CD4-positive, alpha-beta memory T cell (primary cell): ENCODE data around the gene SCOC. TPM values are rescaled to one million over a fixed set of nuclear protein-coding genes. Genes with fewer than 3 reads are reported as not detected.

Source experiments
- CTCF ChIA-PET: fragments of 350-600 bp; sonication (Branson Sonifier 250); formaldehyde crosslinking; loops from one replicate; lab custom pipeline; 2021; ENCODE audit warnings: inconsistent platforms; ENCODE audit not compliant: partially characterized antibody; lab: Charles Lee
- POLR2A ChIA-PET: fragments of 350-600 bp; sonication (Branson Sonifier 250); formaldehyde crosslinking; loops from one replicate; lab custom pipeline; 2021; ENCODE audit not compliant: partially characterized antibody; lab: Charles Lee
- DNase-seq, 5 donors: peaks; one replicate each; pipeline versions ENCODE4 v3.0.0 to v3.0.0-alpha.2; 2020 to 2022; ENCODE audit warnings: mixed read lengths in 1 of 5
- H3K27ac ChIP-seq: one replicate; pipeline ENCODE4 v1.7.0; 2013; ENCODE audit warnings: low read depth, low read length
- H3K27me3 ChIP-seq: 2 replicates; pipeline ENCODE4 v1.7.0; 2013; ENCODE audit warnings: mild to moderate bottlenecking, low read length, moderate library complexity; ENCODE audit not compliant: insufficient read depth
- H3K36me3 ChIP-seq: 2 replicates; pipeline ENCODE4 v1.7.0; 2013; ENCODE audit warnings: mild to moderate bottlenecking, low read length, moderate library complexity; ENCODE audit not compliant: insufficient read depth
- H3K4me1 ChIP-seq: 2 replicates; pipeline ENCODE4 v1.7.0; 2013; ENCODE audit warnings: mild to moderate bottlenecking, low read length, moderate library complexity; ENCODE audit not compliant: insufficient read depth
- H3K4me3 ChIP-seq, 2 donors: one replicate each; pipeline ENCODE4 v1.7.0; 2013; ENCODE audit warnings: low read length in 2 of 2, mild to moderate bottlenecking in 1 of 2
- H3K9me3 ChIP-seq, 2 donors: one replicate each; pipeline ENCODE4 v1.7.0; 2013; ENCODE audit warnings: low read length in 2 of 2, control low read depth in 1 of 2; ENCODE audit not compliant: control insufficient read depth in 1 of 2
- H3K27ac Mint-ChIP-seq, 7 donors: one replicate each; pipeline ENCODE4 v1.8.0; 2020 to 2021; ENCODE audit warnings: mixed read lengths in 7 of 7, mild to moderate bottlenecking in 6 of 7, inconsistent platforms in 3 of 7, moderate library complexity in 3 of 7
- H3K27me3 Mint-ChIP-seq, 2 donors: one replicate each; pipeline ENCODE4 v1.8.0; 2020 to 2021; ENCODE audit warnings: mixed read lengths in 2 of 2
- H3K36me3 Mint-ChIP-seq, 2 donors: one replicate each; pipeline ENCODE4 v1.8.0; 2020 to 2021; ENCODE audit warnings: mixed read lengths in 2 of 2, inconsistent platforms in 1 of 2, mild to moderate bottlenecking in 1 of 2
- H3K4me1 Mint-ChIP-seq, 4 donors: one replicate each; pipeline ENCODE4 v1.8.0; 2020 to 2021; ENCODE audit warnings: mixed read lengths in 4 of 4, mild to moderate bottlenecking in 1 of 4
- H3K4me3 Mint-ChIP-seq, 8 donors: one replicate each; pipeline ENCODE4 v1.8.0; 2020 to 2021; ENCODE audit warnings: mixed read lengths in 8 of 8, mild to moderate bottlenecking in 7 of 8, moderate library complexity in 6 of 8, inconsistent platforms in 3 of 8
- H3K9me3 Mint-ChIP-seq, 8 donors: one replicate each; pipeline ENCODE4 v1.8.0; 2020 to 2021; ENCODE audit warnings: mixed read lengths in 8 of 8, mild to moderate bottlenecking in 5 of 8, inconsistent platforms in 3 of 8, moderate library complexity in 1 of 8
- intact Hi-C: fragments of 100-400 bp; cut with micrococcal nuclease; formaldehyde crosslinking; loops from one replicate; pipeline ENCODE4 v1.15.1; 2023
- polyA plus RNA-seq, 2 donors: library from polyadenylated mRNA; unstranded; fragments of 300-500 nt; fragmentation: Illumina TruSeq; gene quantifications; one replicate each; pipeline ENCODE4 v1.2.3, GENCODE V29; 2021
- total RNA-seq, 2 experiments: library from RNA; stranded (reverse); gene quantifications; one replicate each; pipeline ENCODE4 v1.2.3, GENCODE V29; 2021

The SCOC gene
- total and polyA plus RNA-seq, 4 experiments from 2014 or later = 21.8 to 63.7 (median 27.0) TPM

- Histone ChIP-seq H3K27me3 (no peaks in the 10 kb centered on the region), H3K36me3 (no peaks in the 10 kb centered on the region), H3K9me3 (no peaks in the 10 kb centered on the region), H3K4me3 (no peak overlapping the region), H3K4me1 (no peaks in the 10 kb centered on the region), H3K27ac (no peak overlapping the region)
- Mint-ChIP-seq H3K4me3 (no peak overlapping the region), H3K27me3 (peaks cover 2 to 7% of the 10 kb centered on the region in 2 donors), H3K9me3 (no peaks in the 10 kb centered on the region), H3K4me1 (peaks cover 0 to 4% (median 4%) of the 10 kb centered on the region in 4 donors), H3K36me3 (no peaks in the 10 kb centered on the region), H3K27ac (no peak overlapping the region)
- DNase-seq = peak; percentile 65 to 77 (median 70)
- intact Hi-C loops = loop anchor here (1.0 to 10.0 kb wide), 5 partner anchors 14 to 625 kb away; partner anchors contain the start of gene SCOC
- ChIA-PET CTCF (interaction anchor here (0.6 to 8.6 kb wide), 51 partner anchors 9 to 625 kb away, joined by 3 to 119 read pairs (median 4); partner anchors contain the start of genes CLGN, ELMOD2 and SCOC), POLR2A (interaction anchor here (1.4 kb wide), 1 partner anchor 14 kb away, joined by 7 read pairs; the partner anchor contains the start of gene SCOC)
Observed at GRCh38 chr4:140359562-140360427, 13.7 kb upstream of the SCOC start.

DNA sequence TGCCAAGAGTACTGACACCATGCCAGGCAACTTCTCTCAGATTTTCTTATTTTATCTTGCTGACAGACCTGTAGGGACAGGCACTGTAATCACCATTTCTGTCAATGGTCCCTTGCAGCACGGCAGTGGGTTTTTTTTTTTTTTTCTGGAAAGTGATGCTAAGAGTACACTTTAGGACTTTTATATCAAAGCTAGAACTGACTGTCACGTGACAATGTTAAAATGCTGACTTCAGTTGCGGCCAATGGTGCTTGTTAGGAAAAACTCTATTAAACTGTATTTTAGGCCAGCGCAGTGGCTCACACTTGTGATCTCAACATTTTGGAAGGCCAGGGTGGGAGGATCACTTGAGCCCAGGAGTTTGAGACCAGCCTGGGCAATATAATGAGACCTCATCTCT is 12.3 kb upstream of the SCOC start:
- Mint-ChIP-seq H3K27ac (no peak overlapping the region), H3K27me3 (peaks cover 2 to 7% of the 10 kb centered on the region in 2 donors), H3K4me1 (peaks cover 0 to 4% (median 4%) of the 10 kb centered on the region in 4 donors), H3K4me3 (no peak overlapping the region), H3K36me3 (no peaks in the 10 kb centered on the region), H3K9me3 (no peaks in the 10 kb centered on the region)
- intact Hi-C loops = loop anchor here (2.0 to 10.0 kb wide), 2 partner anchors 490 to 626 kb away; no protein-coding TSS in a partner anchor
- Histone ChIP-seq H3K27me3 (no peaks in the 10 kb centered on the region), H3K36me3 (no peaks in the 10 kb centered on the region), H3K9me3 (no peaks in the 10 kb centered on the region), H3K4me1 (no peaks in the 10 kb centered on the region), H3K4me3 (no peak overlapping the region), H3K27ac (no peak overlapping the region)
- no peak for DNase-seq
- POLR2A ChIA-PET = interaction anchor here (1.4 kb wide), 1 partner anchor 12 kb away, joined by 7 read pairs; the partner anchor contains the start of gene SCOC
- CTCF ChIA-PET = interaction anchor here (0.9 to 8.6 kb wide), 10 partner anchors 9 to 248 kb away, joined by 3 to 119 read pairs (median 10); partner anchors contain the start of genes ELMOD2 and SCOC

- DNase-seq = no peak
- intact Hi-C loops = loop anchor here (10.0 kb wide), 1 partner anchor 628 kb away; no protein-coding TSS in a partner anchor
- no peaks in the 10 kb centered on the region for H3K36me3 Mint-ChIP-seq
- H3K9me3 ChIP-seq = no peaks in the 10 kb centered on the region
- H3K4me3 ChIP-seq = no peak overlapping the region
- H3K27me3 Mint-ChIP-seq = peaks cover 0 to 2% of the 10 kb centered on the region in 2 donors
- peaks cover 0 to 4% (median 4%) of the 10 kb centered on the region in 4 donors for H3K4me1 Mint-ChIP-seq
- POLR2A ChIA-PET = no interaction called here
- no peaks in the 10 kb centered on the region for H3K36me3 ChIP-seq
- H3K9me3 Mint-ChIP-seq = no peaks in the 10 kb centered on the region
- H3K27ac Mint-ChIP-seq = no peak overlapping the region
- no peak overlapping the region for H3K4me3 Mint-ChIP-seq
- H3K27me3 ChIP-seq = no peaks in the 10 kb centered on the region
- CTCF ChIA-PET = interaction anchor here (1.1 to 8.6 kb wide), 3 partner anchors 10 to 246 kb away, joined by 4 to 119 read pairs (median 6); partner anchors contain the start of gene SCOC
- no peak overlapping the region for H3K27ac ChIP-seq
- no peaks in the 10 kb centered on the region for H3K4me1 ChIP-seq
Observed at GRCh38 chr4:140363051-140363450, 10.4 kb upstream of the SCOC start.

DNA sequence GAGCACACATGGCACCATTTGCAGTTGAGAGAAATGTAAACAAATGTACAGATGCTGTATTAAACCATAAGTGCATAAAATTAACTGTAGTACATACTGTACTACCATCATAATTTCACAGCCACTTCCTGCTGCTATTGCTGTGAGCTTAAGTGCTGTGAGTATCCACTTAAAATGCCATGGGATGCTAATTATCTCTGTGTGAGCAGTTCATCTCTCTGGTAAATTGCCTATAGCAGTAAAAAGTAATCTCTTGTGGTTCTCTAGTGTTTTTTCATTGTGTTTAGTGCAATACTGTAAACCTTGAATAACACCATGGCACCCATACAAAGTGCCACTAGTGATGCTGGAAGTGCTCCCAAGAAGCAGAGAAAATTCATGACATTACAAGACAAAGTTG is 9.9 kb upstream of the SCOC start:
- no peaks in the 10 kb centered on the region for H3K4me1 ChIP-seq
- no peak for DNase-seq
- no peaks in the 10 kb centered on the region for H3K9me3 Mint-ChIP-seq
- intact Hi-C loops = loop anchor here (10.0 kb wide), 1 partner anchor 629 kb away; no protein-coding TSS in a partner anchor
- H3K27me3 Mint-ChIP-seq = peaks cover 0 to 2% of the 10 kb centered on the region in 2 donors
- no peak overlapping the region for H3K27ac Mint-ChIP-seq
- ChIA-PET CTCF (interaction anchor here (1.1 to 8.6 kb wide), 3 partner anchors 10 to 246 kb away, joined by 4 to 119 read pairs (median 6); partner anchors contain the start of gene SCOC), POLR2A (interaction anchor here (0.8 kb wide), 1 partner anchor 10 kb away, joined by 4 read pairs; the partner anchor contains the start of gene SCOC)
- no peaks in the 10 kb centered on the region for H3K27me3 ChIP-seq
- H3K4me3 ChIP-seq = no peak overlapping the region
- H3K9me3 ChIP-seq = no peaks in the 10 kb centered on the region
- no peaks in the 10 kb centered on the region for H3K36me3 Mint-ChIP-seq
- H3K4me1 Mint-ChIP-seq = peaks cover 0 to 4% (median 4%) of the 10 kb centered on the region in 4 donors
- no peak overlapping the region for H3K27ac ChIP-seq
- no peak overlapping the region for H3K4me3 Mint-ChIP-seq
- no peaks in the 10 kb centered on the region for H3K36me3 ChIP-seq

GRCh38 chr4:140367738-140368137 is 5.7 kb upstream of the SCOC start:
- peaks cover 0 to 4% (median 0%) of the 10 kb centered on the region in 4 donors for H3K4me1 Mint-ChIP-seq
- no peak overlapping the region for H3K4me3 ChIP-seq
- H3K27ac Mint-ChIP-seq = no peak overlapping the region
- no peaks in the 10 kb centered on the region for H3K36me3 Mint-ChIP-seq
- ChIA-PET POLR2A (no interaction called here), CTCF (interaction anchor here (0.7 to 3.0 kb wide), 4 partner anchors 8 to 355 kb away, joined by 3 to 50 read pairs (median 4); partner anchors contain the start of gene ELMOD2)
- H3K27me3 ChIP-seq = no peaks in the 10 kb centered on the region
- peaks cover 5% of the 10 kb centered on the region for H3K4me1 ChIP-seq
- intact Hi-C loops = loop anchor here (10.0 kb wide), 1 partner anchor 633 kb away; no protein-coding TSS in a partner anchor
- DNase-seq = no peak
- no peaks in the 10 kb centered on the region for H3K36me3 ChIP-seq
- no peak overlapping the region for H3K27ac ChIP-seq
- no peaks in the 10 kb centered on the region for H3K27me3 Mint-ChIP-seq
- no peaks in the 10 kb centered on the region for H3K9me3 Mint-ChIP-seq
- H3K9me3 ChIP-seq = no peaks in the 10 kb centered on the region
- no peak overlapping the region for H3K4me3 Mint-ChIP-seq

DNA sequence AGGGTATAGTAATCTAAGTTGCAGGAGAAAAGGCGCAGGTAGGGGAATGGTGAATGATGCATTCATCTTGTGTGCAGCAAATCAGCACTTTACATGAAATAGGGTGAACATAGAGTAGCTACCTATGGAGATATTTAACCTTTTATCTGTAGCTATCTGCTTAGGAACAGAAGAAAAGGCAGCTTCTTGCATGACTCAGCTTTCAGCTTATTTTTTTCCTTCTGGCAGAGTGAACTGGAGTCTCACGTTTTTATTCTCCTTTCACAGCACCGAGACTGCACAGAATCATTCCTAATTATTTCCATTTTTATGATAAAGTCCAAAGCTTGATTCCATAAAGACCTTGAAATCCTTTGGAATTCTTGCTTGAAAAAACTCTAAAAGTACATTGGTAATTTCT is 4.8 kb upstream of the SCOC start:
- Histone ChIP-seq H3K4me1 (peaks cover 5% of the 10 kb centered on the region), H3K36me3 (no peaks in the 10 kb centered on the region), H3K9me3 (no peaks in the 10 kb centered on the region), H3K27ac (no peak overlapping the region), H3K4me3 (no peak overlapping the region), H3K27me3 (no peaks in the 10 kb centered on the region)
- Mint-ChIP-seq H3K9me3 (no peaks in the 10 kb centered on the region), H3K36me3 (no peaks in the 10 kb centered on the region), H3K4me3 (no peak overlapping the region), H3K27ac (no peak overlapping the region), H3K4me1 (peaks cover 0 to 4% (median 0%) of the 10 kb centered on the region in 4 donors), H3K27me3 (no peaks in the 10 kb centered on the region)
- CTCF ChIA-PET = interaction anchor here (1.9 to 3.0 kb wide), 2 partner anchors 9 to 155 kb away, joined by 6 to 50 read pairs; partner anchors contain the start of gene ELMOD2
- intact Hi-C loops = loop anchor here (10.0 kb wide), 1 partner anchor 634 kb away; no protein-coding TSS in a partner anchor
- DNase-seq = no peak
- POLR2A ChIA-PET = interaction anchor here (1.0 kb wide), 1 partner anchor 155 kb away, joined by 4 read pairs; the partner anchor contains the start of gene ELMOD2
